Nephron (organoid): ENCODE data around the gene LAD1.

Experiments used
- H3K27ac Mint-ChIP-seq, 3 experiments: 2 replicates each; pipeline ENCODE4 v1.8.0; 2020; ENCODE audit warnings: mixed read lengths in 3 of 3, mild to moderate bottlenecking in 2 of 3, moderate library complexity in 1 of 3
- H3K27me3 Mint-ChIP-seq: 2 replicates; pipeline ENCODE4 v1.8.0; 2021; ENCODE audit warnings: low read depth, mild to moderate bottlenecking, moderate library complexity, mixed read lengths
- H3K36me3 Mint-ChIP-seq: 2 replicates; pipeline ENCODE4 v1.8.0; 2020; ENCODE audit warnings: low read depth, mixed read lengths
- H3K4me1 Mint-ChIP-seq: 2 replicates; pipeline ENCODE4 v1.8.0; 2020; ENCODE audit warnings: mixed read lengths
- H3K4me3 Mint-ChIP-seq, 3 experiments: 2 replicates each; pipeline ENCODE4 v1.8.0; 2020; ENCODE audit warnings: mild to moderate bottlenecking in 3 of 3, mixed read lengths in 3 of 3, moderate library complexity in 2 of 3
- H3K9me3 Mint-ChIP-seq: 2 replicates; pipeline ENCODE4 v1.8.0; 2020; ENCODE audit warnings: mixed read lengths
- CTCF ChIP-seq, 3 experiments: fragments of 200-600 bp; sonication (generic); IDR thresholded peaks; one replicate each; pipeline ENCODE4 v1.5.0; 2021; ENCODE audit warnings: antibody characterized with exemption in 3 of 3; ENCODE audit not compliant: unreplicated experiment in 3 of 3

LAD1 gene

GRCh38 chr1:201357211-201357610 is 41.9 kb downstream of the LAD1 start:
- Mint-ChIP-seq H3K27me3 (peaks cover 11% of the 10 kb centered on the region), H3K9me3 (no peaks in the 10 kb centered on the region), H3K36me3 (no peaks in the 10 kb centered on the region), H3K4me3 (no peak overlapping the region), H3K27ac (no peak overlapping the region), H3K4me1 (peaks cover 9% of the 10 kb centered on the region)
- TF ChIP-seq CTCF (IDR thresholded peaks at IDR 0.05; ENCODE audit: unreplicated experiment in 3 of 3), result no peak

- Mint-ChIP-seq H3K36me3 (no peaks in the 10 kb centered on the region), H3K27ac (no peak overlapping the region), H3K4me1 (peaks cover 9% of the 10 kb centered on the region), H3K4me3 (no peak overlapping the region), H3K9me3 (no peaks in the 10 kb centered on the region), H3K27me3 (peaks cover 11% of the 10 kb centered on the region)
- TF ChIP-seq CTCF (IDR thresholded peaks at IDR 0.05; ENCODE audit: unreplicated experiment in 3 of 3), result no peak
These were observed 42.4 kb downstream of the LAD1 start for GRCh38 chr1:201356701-201357100.

GRCh38 chr1:201356236-201356635 is 42.9 kb downstream of the LAD1 start:
- Mint-ChIP-seq H3K36me3 (no peaks in the 10 kb centered on the region), H3K27ac (no peak overlapping the region), H3K4me1 (peaks cover 9% of the 10 kb centered on the region), H3K9me3 (no peaks in the 10 kb centered on the region), H3K27me3 (peaks cover 11% of the 10 kb centered on the region), H3K4me3 (no peak overlapping the region)
- no peak for TF ChIP-seq CTCF (IDR thresholded peaks at IDR 0.05; ENCODE audit: unreplicated experiment in 3 of 3)

- H3K4me3 Mint-ChIP-seq, result no peak overlapping the region
- no peak for TF ChIP-seq CTCF (IDR thresholded peaks at IDR 0.05; ENCODE audit: unreplicated experiment in 3 of 3)
- H3K4me1 Mint-ChIP-seq, result peaks cover 9% of the 10 kb centered on the region
- H3K36me3 Mint-ChIP-seq, result no peaks in the 10 kb centered on the region
- peaks cover 11% of the 10 kb centered on the region for H3K27me3 Mint-ChIP-seq
- no peaks in the 10 kb centered on the region for H3K9me3 Mint-ChIP-seq
- no peak overlapping the region for H3K27ac Mint-ChIP-seq
These were observed 43.7 kb downstream of the LAD1 start for GRCh38 chr1:201355471-201355870.

- no peak overlapping the region for H3K4me3 Mint-ChIP-seq
- no peaks in the 10 kb centered on the region for H3K36me3 Mint-ChIP-seq
- no peaks in the 10 kb centered on the region for H3K9me3 Mint-ChIP-seq
- no peak for TF ChIP-seq CTCF (IDR thresholded peaks at IDR 0.05; ENCODE audit: unreplicated experiment in 3 of 3)
- H3K27ac Mint-ChIP-seq, result no peak overlapping the region
- peaks cover 6% of the 10 kb centered on the region for H3K4me1 Mint-ChIP-seq
- peaks cover 14% of the 10 kb centered on the region for H3K27me3 Mint-ChIP-seq
These were observed 44.2 kb downstream of the LAD1 start for GRCh38 chr1:201354901-201355295.

GRCh38 chr1:201354151-201354900 is 44.8 kb downstream of the LAD1 start:
- Mint-ChIP-seq H3K27ac (no peak overlapping the region), H3K4me3 (no peak overlapping the region), H3K4me1 (peaks cover under 1% of the 10 kb centered on the region), H3K36me3 (no peaks in the 10 kb centered on the region), H3K27me3 (peaks cover 14% of the 10 kb centered on the region), H3K9me3 (no peaks in the 10 kb centered on the region)
- TF ChIP-seq CTCF (IDR thresholded peaks at IDR 0.05; ENCODE audit: unreplicated experiment in 3 of 3), result no peak
